Lower leg skin (tissue), 3 donors: Measurements from ENCODE around the gene ANP32B.
"Not testable (repeated sequence)": the region's sequence is repeated elsewhere in the genome, so short reads cannot be mapped to it uniquely, and the experiment has no call there.

Source experiments
- CTCF ChIP-seq, 3 donors: fragments of 450-650 bp; IDR thresholded peaks; one replicate each; pipeline ENCODE4 v1.5.1; 2016; ENCODE audit warnings: antibody characterized with exemption in 3 of 3, mild to moderate bottlenecking in 3 of 3, moderate library complexity in 2 of 3
- POLR2A ChIP-seq, 2 donors: fragments of 450-650 bp; IDR thresholded peaks; one replicate each; pipeline ENCODE4 v1.6.1; 2016 to 2017; ENCODE audit warnings: antibody characterized with exemption in 2 of 2, mild to moderate bottlenecking in 1 of 2, moderate library complexity in 1 of 2

GRCh38 chr9:97945470-97945869 is 37.7 kb upstream of the ANP32B start:
- TF ChIP-seq CTCF, POLR2A (IDR thresholded peaks at IDR 0.05): not testable (repeated sequence)
